Right lobe of liver (tissue), 4 donors: ENCODE measurements around the gene CERK.

Experiments used
- POLR2A ChIP-seq: fragments of 450-650 bp; IDR thresholded peaks from one replicate; pipeline ENCODE4 v1.6.1; 2017; ENCODE audit warnings: antibody characterized with exemption, mild to moderate bottlenecking
- TF ChIP-seq, protein P1 (sequence below), 4 donors: fragments of 200-600 bp in 3 of 4; fragments of 450-650 bp in 1 of 4; IDR thresholded peaks; one replicate each; pipeline versions ENCODE4 v1.5.1 to v1.8.0; 2016 to 2022; ENCODE audit warnings: antibody characterized with exemption in 4 of 4, mild to moderate bottlenecking in 2 of 4
- donor health status: DM: no; HTN: no; CAD: no.
- donor health status: DM: no; HTN: no; CAD: no.
- donor health status: DM: no; HTN: yes; CAD: no.

- TF ChIP-seq, protein P1, sequence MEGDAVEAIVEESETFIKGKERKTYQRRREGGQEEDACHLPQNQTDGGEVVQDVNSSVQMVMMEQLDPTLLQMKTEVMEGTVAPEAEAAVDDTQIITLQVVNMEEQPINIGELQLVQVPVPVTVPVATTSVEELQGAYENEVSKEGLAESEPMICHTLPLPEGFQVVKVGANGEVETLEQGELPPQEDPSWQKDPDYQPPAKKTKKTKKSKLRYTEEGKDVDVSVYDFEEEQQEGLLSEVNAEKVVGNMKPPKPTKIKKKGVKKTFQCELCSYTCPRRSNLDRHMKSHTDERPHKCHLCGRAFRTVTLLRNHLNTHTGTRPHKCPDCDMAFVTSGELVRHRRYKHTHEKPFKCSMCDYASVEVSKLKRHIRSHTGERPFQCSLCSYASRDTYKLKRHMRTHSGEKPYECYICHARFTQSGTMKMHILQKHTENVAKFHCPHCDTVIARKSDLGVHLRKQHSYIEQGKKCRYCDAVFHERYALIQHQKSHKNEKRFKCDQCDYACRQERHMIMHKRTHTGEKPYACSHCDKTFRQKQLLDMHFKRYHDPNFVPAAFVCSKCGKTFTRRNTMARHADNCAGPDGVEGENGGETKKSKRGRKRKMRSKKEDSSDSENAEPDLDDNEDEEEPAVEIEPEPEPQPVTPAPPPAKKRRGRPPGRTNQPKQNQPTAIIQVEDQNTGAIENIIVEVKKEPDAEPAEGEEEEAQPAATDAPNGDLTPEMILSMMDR (IDR thresholded peaks at IDR 0.05), result no peak
- no peak for TF ChIP-seq POLR2A
Measured at GRCh38 chr22:46746620-46747019, 8.6 kb upstream of the CERK start.
